K562 (cell line): ENCODE results near the gene SCAP. TPM values are rescaled to one million over a fixed set of nuclear protein-coding genes. Genes with fewer than 3 reads are reported as not detected.

Experiments
- CREB3 ChIP-seq: fragments of 450-650 bp; conservative IDR thresholded peaks from 2 replicates; pipeline ENCODE4 v1.6.1; 2016; ENCODE audit warnings: missing genetic modification characterization, low read depth, mild to moderate bottlenecking, missing compliant biosample characterization, moderate library complexity
- E2F1 ChIP-seq: sonication (generic); formaldehyde crosslinking; IDR thresholded peaks from 2 replicates; pipeline ENCODE4 v1.8.1; 2023; ENCODE audit warnings: mild to moderate bottlenecking, missing genetic modification reagents, moderate library complexity
- ELK3 ChIP-seq: fragments of 450-650 bp; formaldehyde crosslinking; IDR thresholded peaks from 2 replicates; pipeline ENCODE4 v1.4.0; 2020; ENCODE audit warnings: mild to moderate bottlenecking
- ETV1 ChIP-seq: fragments of 450-650 bp; conservative IDR thresholded peaks from 2 replicates; pipeline ENCODE4 v1.6.1; 2016; ENCODE audit warnings: missing genetic modification characterization, control low read depth, low read depth, missing compliant biosample characterization
- GABPB2 ChIP-seq: fragments of 250-450 bp; sonication (Bioruptor Pico); conservative IDR thresholded peaks from 2 replicates; pipeline ENCODE4 v1.5.1; 2021; ENCODE audit warnings: mild to moderate bottlenecking
- HDAC1 ChIP-seq, 2 experiments: fragments of 450-650 bp; IDR thresholded peaks; 2 replicates each; pipeline ENCODE4 v1.6.1; 2016 to 2017; ENCODE audit warnings: inconsistent platforms in 1 of 2, mild to moderate bottlenecking in 1 of 2, moderate library complexity in 1 of 2
- HEY1 ChIP-seq: fragments of 250-450 bp; sonication (Bioruptor Pico); IDR thresholded peaks from 2 replicates; pipeline ENCODE4 v1.5.0; 2020; ENCODE audit warnings: mild to moderate bottlenecking, moderate library complexity, borderline replicate concordance
- MAFF ChIP-seq: IDR thresholded peaks from 2 replicates; pipeline ENCODE4 v1.6.1; 2012; ENCODE audit warnings: low read length, improper control_type of control experiment
- MED1 ChIP-seq: sonication (generic); formaldehyde crosslinking; IDR thresholded peaks from 2 replicates; pipeline ENCODE4 v1.8.1; 2023; ENCODE audit warnings: missing genetic modification reagents, borderline replicate concordance
- MIER1 ChIP-seq: fragments of 450-650 bp; IDR thresholded peaks from 2 replicates; pipeline ENCODE4 v1.6.1; 2016; ENCODE audit warnings: antibody characterized with exemption, mild to moderate bottlenecking, low read depth
- MYNN ChIP-seq, 2 experiments: sonication (generic); formaldehyde crosslinking in 1 of 2; IDR thresholded peaks; 2 replicates each; pipeline versions ENCODE4 v1.5.0 to v1.6.1; 2016 to 2020; ENCODE audit warnings: antibody characterized with exemption in 1 of 2, missing genetic modification reagents in 1 of 2
- NFRKB ChIP-seq: fragments of 450-650 bp; IDR thresholded peaks from 2 replicates; pipeline ENCODE4 v1.6.1; 2016; ENCODE audit warnings: low read depth
- PTBP1 ChIP-seq: fragments of 200-400 bp; formaldehyde crosslinking; IDR thresholded peaks from 2 replicates; pipeline ENCODE4 v1.6.1; 2017; ENCODE audit warnings: low read depth, low read length
- RCOR1 ChIP-seq, 2 experiments: IDR thresholded peaks; 2 replicates each; pipeline ENCODE4 v1.6.1; 2012; ENCODE audit warnings: low read depth in 2 of 2, low read length in 2 of 2, borderline replicate concordance in 1 of 2, improper control_type of control experiment in 1 of 2
- SMAD2 ChIP-seq: fragments of 150-350 bp; IDR thresholded peaks from 2 replicates; pipeline ENCODE4 v1.6.1; 2014; ENCODE audit warnings: low read depth, mild to moderate bottlenecking, low read length
- SRSF7 ChIP-seq: fragments of 200-400 bp; formaldehyde crosslinking; optimal IDR thresholded peaks from 2 replicates; pipeline ENCODE3; 2017; ENCODE audit warnings: mild to moderate bottlenecking, low read depth, low read length
- TCF7L2 ChIP-seq: fragments of 150-350 bp; IDR thresholded peaks from 2 replicates; pipeline ENCODE4 v1.6.1; 2016; ENCODE audit warnings: low read depth, mild to moderate bottlenecking, low read length, moderate library complexity
- TSC22D4 ChIP-seq: fragments of 450-650 bp; IDR thresholded peaks from 2 replicates; pipeline ENCODE4 v1.6.1; 2016; ENCODE audit warnings: missing genetic modification characterization, missing biosample characterization, control low read depth
- ZBTB43 ChIP-seq: sonication (generic); formaldehyde crosslinking; IDR thresholded peaks from 2 replicates; pipeline ENCODE4 v1.8.0; 2023; ENCODE audit warnings: mild to moderate bottlenecking, missing genetic modification reagents
- ZC3H8 ChIP-seq: fragments of 450-650 bp; IDR thresholded peaks from 2 replicates; pipeline ENCODE4 v1.6.1; 2017
- ZFX ChIP-seq: sonication (generic); formaldehyde crosslinking; IDR thresholded peaks from 2 replicates; pipeline ENCODE4 v1.8.0; 2022; ENCODE audit warnings: mild to moderate bottlenecking, missing genetic modification reagents, moderate library complexity
- ZNF140 ChIP-seq: fragments of 250-450 bp; sonication (Bioruptor Pico); IDR thresholded peaks from 2 replicates; pipeline ENCODE4 v1.8.0; 2021; ENCODE audit warnings: moderate library complexity, mild to moderate bottlenecking, inconsistent platforms
- ZNF717 ChIP-seq: fragments of 250-450 bp; sonication (Bioruptor Pico); IDR thresholded peaks from 2 replicates; pipeline ENCODE4 v1.5.0; 2021
- polyA plus RNA-seq, 8 experiments: library from polyadenylated mRNA; depleted of rRNA in 4 of 8; stranded (reverse) in 5 of 8; unstranded in 3 of 8; fragments of >200 nt; fragmentation: Nextera tagmentation in 2 of 8; fragmentation: Illumina TruSeq in 1 of 8; extraction: Ambion mirVana in 2 of 8; extraction: Trizol in 1 of 8; gene quantifications; 2 replicates each; pipeline versions ENCODE4 v1.2.1 to v1.2.3, GENCODE V29; 2011 to 2014; ENCODE audit warnings: inconsistent platforms in 1 of 8, missing spikeins in 1 of 8
- total RNA-seq, 7 experiments: library from RNA; depleted of rRNA in 6 of 7; stranded (reverse); fragments of >200 nt in 6 of 7; fragmentation: Illumina TruSeq in 2 of 7; extraction: Trizol in 2 of 7; gene quantifications; 2 replicates each; pipeline versions ENCODE4 v1.2.1 to v1.2.3, GENCODE V29; 2011 to 2021; ENCODE audit warnings: low replicate concordance in 1 of 7

SCAP gene
- total and polyA plus RNA-seq, 9 of the 15 experiments (the other 6 are each of a cell fraction or from before 2014, with no cell fraction given) = 2.6 to 104 (median 37.8) TPM

- TF ChIP-seq HDAC1 (IDR thresholded peaks at IDR 0.05) = peak in 1 of 2 experiments; percentile 77; a peak in 2 of 4 replicates
- TF ChIP-seq ZFX (CRISPR knock-in tag) = no peak
- no peak for TF ChIP-seq SMAD2
- no peak for TF ChIP-seq HEY1 (CRISPR knock-in tag)
- TF ChIP-seq E2F1 = peak; percentile 91
- no peak for TF ChIP-seq ELK3
- no peak for TF ChIP-seq TCF7L2
- peak; percentile 11; the same call in 1 of the 2 replicates for TF ChIP-seq MAFF
- TF ChIP-seq RCOR1 (IDR thresholded peaks at IDR 0.05; ENCODE audit: borderline replicate concordance in 1 of 2, low read depth in 2 of 2, low read length in 2 of 2) = peak in 1 of 2 experiments; percentile 49; a peak in 1 of 4 replicates
- no peak for TF ChIP-seq PTBP1
- TF ChIP-seq ZBTB43 = no peak
- no peak for TF ChIP-seq SRSF7
- no peak for TF ChIP-seq NFRKB
- no peak for TF ChIP-seq ZNF140
- no peak for TF ChIP-seq TSC22D4 (tag)
- TF ChIP-seq MED1 (CRISPR knock-in tag) = no peak
- TF ChIP-seq MYNN (IDR thresholded peaks at IDR 0.05) = peak; percentile 65; the same call in 1 of the 2 replicates
- no peak for TF ChIP-seq MYNN (CRISPR knock-in tag; IDR thresholded peaks at IDR 0.05)
- TF ChIP-seq CREB3 (tag) = no peak
- no peak for TF ChIP-seq MIER1
- no peak for TF ChIP-seq GABPB2 (CRISPR knock-in tag)
- TF ChIP-seq ETV1 (tag) = peak; percentile 22; the same call in 1 of the 2 replicates
- no peak for TF ChIP-seq ZNF717 (CRISPR knock-in tag)
- TF ChIP-seq ZC3H8 = no peak
Observed at GRCh38 chr3:47522082-47522987, 46.6 kb upstream of the SCAP start (continued).
